GM19438 (cell line): ENCODE results near the gene BBOX1.
"Not testable (repeated sequence)": the region's sequence is repeated elsewhere in the genome, so short reads cannot be mapped to it uniquely, and the experiment has no call there.

ENCODE experiments used
- ATAC-seq: cut with Tn5 transposase; IDR thresholded peaks from one replicate; pipeline ENCODE4 v1.9.1; 2021; ENCODE audit warnings: low read depth; ENCODE audit not compliant: unreplicated experiment

Gene BBOX1

GRCh38 chr11:27174672-27175210, 134.1 kb downstream of the BBOX1 start:
- ATAC-seq = no peak

- not testable (repeated sequence) for ATAC-seq
Measured at GRCh38 chr11:27175562-27175961, 134.9 kb downstream of the BBOX1 start.
